SIG-M5 treated with dmso at 0.1 percent for 504 hours (cell line): ENCODE results near the gene TPRN.
A peak's percentile ranks its signal among the peaks of the same experiment; 100 is the strongest.

Source experiments
- DNase-seq: peaks from one replicate; lab custom pipeline; 2025; ENCODE audit not compliant: unreplicated experiment; lab: John Stamatoyannopoulos, UW

TPRN gene

GRCh38 chr9:137162505-137163364 lies 37.8 kb downstream of the TPRN start:
- no peak for DNase-seq

GRCh38 chr9:137161558-137162486 lies 38.7 kb downstream of the TPRN start:
- no peak for DNase-seq

- no peak for DNase-seq
These were observed 39.6 kb downstream of the TPRN start for GRCh38 chr9:137160716-137161557.

GRCh38 chr9:137160054-137160425 lies 40.5 kb downstream of the TPRN start:
- DNase-seq, result no peak

GRCh38 chr9:137159105-137160053 lies 41.2 kb downstream of the TPRN start:
- DNase-seq, result no peak

GRCh38 chr9:137158625-137159024 lies 41.9 kb downstream of the TPRN start:
- no peak for DNase-seq

- no peak for DNase-seq
These were observed 42.7 kb downstream of the TPRN start for GRCh38 chr9:137157618-137158415.

- DNase-seq, result no peak
These were observed 43.8 kb downstream of the TPRN start for GRCh38 chr9:137156567-137157375.

- no peak for DNase-seq
These were observed 47.6 kb downstream of the TPRN start for GRCh38 chr9:137152844-137153405.

- peak; percentile 67 for DNase-seq
These were observed 49.7 kb downstream of the TPRN start for GRCh38 chr9:137150617-137151457.

GRCh38 chr9:137149942-137150616 lies 50.5 kb downstream of the TPRN start:
- no peak for DNase-seq

GRCh38 chr9:137149363-137149762 lies 51.2 kb downstream of the TPRN start:
- no peak for DNase-seq

- no peak for DNase-seq
These were observed 51.9 kb downstream of the TPRN start for GRCh38 chr9:137148661-137149060.

GRCh38 chr9:137148242-137148641 lies 52.3 kb downstream of the TPRN start:
- no peak for DNase-seq

- no peak for DNase-seq
These were observed 52.8 kb downstream of the TPRN start for GRCh38 chr9:137147793-137148160.

GRCh38 chr9:137147091-137147792 lies 53.3 kb downstream of the TPRN start:
- no peak for DNase-seq
